Activated B cell treated with CpG ODN at 0.5 μM for 24 hours (primary cell): Measurements from ENCODE around the gene SPATA18. TPM values are rescaled to one million over a fixed set of nuclear protein-coding genes. Genes with fewer than 3 reads are reported as not detected.

Experiments used
- ATAC-seq: fragments of 200-7000 bp; cut with Tn5 transposase; one replicate; pipeline ENCODE4 v1.10.0; 2021; ENCODE audit warnings: low read depth, mild to moderate bottlenecking, moderate library complexity
- CTCF ChIA-PET: fragments of 350-600 bp; sonication (Branson Sonifier 250); formaldehyde crosslinking; loops from one replicate; lab custom pipeline; 2021; ENCODE audit warnings: antibody characterized with exemption; lab: Charles Lee
- POLR2A ChIA-PET: fragments of 350-600 bp; sonication (Branson Sonifier 250); formaldehyde crosslinking; loops from one replicate; lab custom pipeline; 2021; ENCODE audit warnings: antibody characterized with exemption; lab: Charles Lee
- DNase-seq: peaks from one replicate; pipeline ENCODE4 v3.0.0; 2022
- H3K27ac Mint-ChIP-seq: one replicate; pipeline ENCODE4 v1.8.0; 2020; ENCODE audit warnings: mixed read lengths
- H3K27me3 Mint-ChIP-seq: one replicate; pipeline ENCODE4 v1.8.0; 2021; ENCODE audit warnings: mixed read lengths
- H3K36me3 Mint-ChIP-seq: one replicate; pipeline ENCODE4 v1.8.0; 2021; ENCODE audit warnings: low read depth, mixed read lengths
- H3K4me1 Mint-ChIP-seq: one replicate; pipeline ENCODE4 v1.8.0; 2021; ENCODE audit warnings: mixed read lengths
- H3K4me3 Mint-ChIP-seq: one replicate; pipeline ENCODE4 v1.8.0; 2020; ENCODE audit warnings: mild to moderate bottlenecking, mixed read lengths
- H3K9me3 Mint-ChIP-seq: one replicate; pipeline ENCODE4 v1.8.0; 2020; ENCODE audit warnings: mixed read lengths
- intact Hi-C: fragments of 100-400 bp; cut with micrococcal nuclease; formaldehyde crosslinking; loops from one replicate; pipeline ENCODE4 v1.15.1; 2024
- total RNA-seq: library from RNA; stranded (reverse); gene quantifications from 2 replicates; pipeline ENCODE4 v1.2.3, GENCODE V29; 2022
- TF ChIP-seq, protein P1 (sequence below): fragments of 200-600 bp; IDR thresholded peaks from one replicate; pipeline ENCODE4 v1.8.0; 2022; ENCODE audit warnings: antibody characterized with exemption, mild to moderate bottlenecking

The SPATA18 gene
- total RNA-seq, 1 donor from 2014 or later = 2.8 TPM

DNA sequence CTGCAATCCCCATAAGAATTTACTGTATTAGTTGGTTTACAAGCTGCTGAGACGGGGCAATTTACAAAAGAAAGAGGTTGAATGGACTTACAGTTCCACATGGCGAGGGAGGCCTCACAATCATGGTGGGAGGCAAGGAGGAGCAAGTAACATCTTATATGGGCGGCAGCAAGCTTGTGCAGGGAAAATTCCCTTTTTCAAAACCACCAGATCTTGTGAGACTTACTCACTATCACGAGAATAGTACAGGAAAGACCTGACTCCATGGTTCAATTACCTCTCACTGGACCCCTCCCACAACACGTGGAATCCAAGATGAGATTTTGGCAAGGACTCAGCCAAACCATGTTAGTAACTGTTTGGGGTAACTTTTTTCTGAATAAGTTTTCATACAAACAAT is 1.8 kb upstream of the SPATA18 start:
- CTCF ChIA-PET = no interaction called here
- DNase-seq = no peak
- Mint-ChIP-seq H3K4me1 (peaks cover 26% of the 10 kb centered on the region), H3K4me3 (no peak overlapping the region), H3K27ac (no peak overlapping the region), H3K36me3 (no peaks in the 10 kb centered on the region), H3K27me3 (peaks cover 44% of the 10 kb centered on the region), H3K9me3 (no peaks in the 10 kb centered on the region)
- TF ChIP-seq, protein P1, sequence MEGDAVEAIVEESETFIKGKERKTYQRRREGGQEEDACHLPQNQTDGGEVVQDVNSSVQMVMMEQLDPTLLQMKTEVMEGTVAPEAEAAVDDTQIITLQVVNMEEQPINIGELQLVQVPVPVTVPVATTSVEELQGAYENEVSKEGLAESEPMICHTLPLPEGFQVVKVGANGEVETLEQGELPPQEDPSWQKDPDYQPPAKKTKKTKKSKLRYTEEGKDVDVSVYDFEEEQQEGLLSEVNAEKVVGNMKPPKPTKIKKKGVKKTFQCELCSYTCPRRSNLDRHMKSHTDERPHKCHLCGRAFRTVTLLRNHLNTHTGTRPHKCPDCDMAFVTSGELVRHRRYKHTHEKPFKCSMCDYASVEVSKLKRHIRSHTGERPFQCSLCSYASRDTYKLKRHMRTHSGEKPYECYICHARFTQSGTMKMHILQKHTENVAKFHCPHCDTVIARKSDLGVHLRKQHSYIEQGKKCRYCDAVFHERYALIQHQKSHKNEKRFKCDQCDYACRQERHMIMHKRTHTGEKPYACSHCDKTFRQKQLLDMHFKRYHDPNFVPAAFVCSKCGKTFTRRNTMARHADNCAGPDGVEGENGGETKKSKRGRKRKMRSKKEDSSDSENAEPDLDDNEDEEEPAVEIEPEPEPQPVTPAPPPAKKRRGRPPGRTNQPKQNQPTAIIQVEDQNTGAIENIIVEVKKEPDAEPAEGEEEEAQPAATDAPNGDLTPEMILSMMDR = no peak
- intact Hi-C loops = no loop called here
- no peak for ATAC-seq
- POLR2A ChIA-PET = no interaction called here

DNA sequence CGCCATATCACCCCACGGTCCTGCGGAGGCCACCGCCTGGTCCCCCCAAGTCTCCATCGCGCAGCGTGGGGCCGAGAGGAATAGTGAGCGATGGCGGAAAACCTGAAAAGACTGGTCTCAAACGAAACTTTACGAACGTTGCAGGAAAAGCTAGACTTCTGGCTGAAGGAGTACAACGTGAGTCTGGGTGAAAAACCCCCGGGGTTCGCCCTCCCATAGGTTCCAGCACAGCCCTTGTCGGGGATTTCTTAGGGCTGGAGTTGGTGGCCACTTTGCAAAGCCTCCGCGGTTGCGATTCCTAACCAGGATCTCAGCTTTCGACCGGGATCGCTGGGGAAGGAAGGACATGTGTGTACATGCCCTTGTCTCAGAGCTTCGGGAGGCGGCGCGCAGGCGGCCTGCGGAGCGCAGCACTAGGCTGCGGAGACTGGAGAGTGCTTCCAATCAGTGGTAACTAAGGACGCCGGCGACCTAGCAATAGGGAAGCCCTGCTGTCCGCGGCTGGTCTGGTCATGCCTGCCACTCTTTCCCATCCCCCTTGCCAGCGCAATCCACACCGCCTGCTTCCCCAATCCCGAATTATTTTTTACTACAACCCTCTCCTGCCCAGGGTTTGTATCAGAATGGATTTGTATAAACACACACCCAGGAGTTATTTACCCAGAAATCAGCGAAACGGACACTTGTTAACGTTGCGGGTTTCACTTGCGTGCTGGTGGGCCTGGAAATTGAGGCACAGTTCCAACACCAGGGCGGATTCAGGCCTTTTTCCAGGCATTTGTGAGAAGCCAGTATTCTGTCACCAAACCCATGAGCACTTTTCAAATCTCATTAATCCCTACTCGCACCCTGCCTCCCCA is 741 bp downstream of the SPATA18 start:
- intact Hi-C loops = loop anchor here (1.0 to 5.0 kb wide), 4 partner anchors 14 to 810 kb away; partner anchors contain the start of genes RASL11B and SGCB
- Mint-ChIP-seq H3K27ac (peak overlapping the region; percentile 51), H3K27me3 (peaks cover 36% of the 10 kb centered on the region), H3K36me3 (no peaks in the 10 kb centered on the region), H3K4me1 (peaks cover 26% of the 10 kb centered on the region), H3K4me3 (peak overlapping the region; percentile 88), H3K9me3 (no peaks in the 10 kb centered on the region)
- TF ChIP-seq, protein P1 = no peak
- ATAC-seq (peak; percentile 43), DNase-seq (peak; percentile 31)
- ChIA-PET POLR2A (interaction anchor here (1.7 to 2.3 kb wide), 3 partner anchors 14 to 209 kb away, joined by 5 to 9 read pairs (median 5); partner anchors contain the start of genes DCUN1D4 and SGCB), CTCF (no interaction called here)

DNA sequence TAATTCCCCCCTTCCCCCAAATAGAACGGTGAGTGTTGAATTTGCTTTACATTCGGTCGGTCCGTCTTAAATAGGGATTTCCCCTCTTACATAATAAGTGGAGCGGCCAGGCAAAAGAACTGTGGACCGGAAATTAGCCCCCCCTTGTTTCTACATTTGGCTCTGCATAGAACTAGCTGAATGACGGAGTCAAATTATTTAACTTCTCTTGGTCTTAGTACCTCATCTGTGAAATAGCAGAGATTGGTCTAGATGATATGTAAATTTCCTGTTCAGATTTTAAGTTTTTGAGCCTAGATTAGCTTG is 1.3 kb downstream of the SPATA18 start:
- CTCF ChIA-PET = no interaction called here
- peak overlapping the region; percentile 48 for H3K27ac Mint-ChIP-seq
- H3K27me3 Mint-ChIP-seq = peaks cover 30% of the 10 kb centered on the region
- TF ChIP-seq, protein P1 = no peak
- ATAC-seq (peak; percentile 67), DNase-seq (no peak)
- H3K36me3 Mint-ChIP-seq = no peaks in the 10 kb centered on the region
- H3K4me1 Mint-ChIP-seq = peaks cover 26% of the 10 kb centered on the region
- POLR2A ChIA-PET = interaction anchor here (2.2 to 2.3 kb wide), 2 partner anchors 15 to 209 kb away, joined by 5 to 9 read pairs; partner anchors contain the start of genes DCUN1D4 and SGCB
- H3K4me3 Mint-ChIP-seq = peak overlapping the region; percentile 88
- no peaks in the 10 kb centered on the region for H3K9me3 Mint-ChIP-seq
- intact Hi-C loops = loop anchor here (1.0 to 5.0 kb wide), 2 partner anchors 208 to 810 kb away; partner anchors contain the start of gene RASL11B

DNA sequence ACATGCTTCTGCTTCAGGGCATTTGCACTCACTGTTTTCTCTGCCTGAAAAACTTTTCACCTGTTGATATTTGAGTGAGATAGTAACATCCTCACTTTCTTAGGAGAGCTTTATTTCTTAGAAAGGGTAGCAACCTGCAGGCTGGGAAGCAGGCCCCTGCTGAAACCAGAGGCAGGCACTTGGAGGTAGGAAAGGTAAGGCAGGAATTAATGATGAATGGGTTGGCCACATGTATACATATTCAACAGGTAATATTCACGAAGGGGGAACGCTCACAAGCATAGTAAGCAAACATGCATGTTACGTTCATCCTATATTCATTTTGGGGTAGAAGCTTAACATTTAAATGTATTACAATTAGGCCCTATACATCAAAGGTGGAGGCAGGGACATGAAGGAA is 3.1 kb downstream of the SPATA18 start:
- POLR2A ChIA-PET = interaction anchor here (2.2 kb wide), 1 partner anchor 17 kb away, joined by 5 read pairs; the partner anchor contains the start of gene SGCB
- Mint-ChIP-seq H3K4me3 (no peak overlapping the region), H3K9me3 (no peaks in the 10 kb centered on the region), H3K36me3 (no peaks in the 10 kb centered on the region), H3K27ac (no peak overlapping the region), H3K27me3 (peaks cover 20% of the 10 kb centered on the region), H3K4me1 (peaks cover 26% of the 10 kb centered on the region)
- intact Hi-C loops = loop anchor here (5.0 kb wide), 1 partner anchor 808 kb away; the partner anchor contains the start of gene RASL11B
- DNase-seq (no peak), ATAC-seq (no peak)
- CTCF ChIA-PET = no interaction called here
- TF ChIP-seq, protein P1 = no peak

DNA sequence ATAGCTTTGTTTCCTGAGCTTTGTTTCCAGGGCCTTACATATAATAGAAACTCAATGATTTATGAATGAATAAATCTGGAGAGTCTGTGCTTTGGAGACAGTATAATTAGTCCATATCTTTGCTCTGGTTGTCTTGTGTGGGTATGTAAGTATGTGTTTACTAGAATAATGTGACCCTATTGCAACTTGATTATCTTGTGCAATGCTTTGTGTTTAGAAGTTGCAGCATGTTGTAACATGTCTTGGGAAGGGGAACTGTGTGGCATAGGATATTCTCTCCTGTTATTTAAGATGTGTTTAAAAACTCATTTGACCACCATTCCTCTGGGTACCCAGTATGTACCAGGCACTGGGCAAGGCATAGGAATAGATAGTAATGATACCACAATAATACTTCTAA is 6.1 kb downstream of the SPATA18 start:
- no peak overlapping the region for H3K27ac Mint-ChIP-seq
- intact Hi-C loops = no loop called here
- H3K9me3 Mint-ChIP-seq = no peaks in the 10 kb centered on the region
- peaks cover 12% of the 10 kb centered on the region for H3K4me1 Mint-ChIP-seq
- DNase-seq (no peak), ATAC-seq (no peak)
- no peaks in the 10 kb centered on the region for H3K36me3 Mint-ChIP-seq
- no peak overlapping the region for H3K4me3 Mint-ChIP-seq
- peaks cover 17% of the 10 kb centered on the region for H3K27me3 Mint-ChIP-seq
- TF ChIP-seq, protein P1 = no peak
- ChIA-PET CTCF (interaction anchor here (0.6 kb wide), 1 partner anchor 1403 kb away, joined by 3 read pairs; no protein-coding TSS in a partner anchor), POLR2A (no interaction called here)
